Spleen (tissue), 7 donors: ENCODE results near the gene GNG14.

Experiments used
- CTCF ChIP-seq, 11 experiments: fragments of 200-600 bp in 7 of 11; fragments of 450-650 bp in 4 of 11; sonication (generic) in 4 of 11; IDR thresholded peaks in 8 of 11; conservative IDR thresholded peaks in 3 of 11; 1 replicate in 7 of 11; 2 replicates in 4 of 11; pipeline versions ENCODE4 v1.4.0 to v1.8.0; 2016 to 2021; ENCODE audit warnings: antibody characterized with exemption in 11 of 11, inconsistent platforms in 4 of 11, mild to moderate bottlenecking in 1 of 11
- POLR2A ChIP-seq, 3 donors: fragments of 450-650 bp; IDR thresholded peaks; one replicate each; pipeline ENCODE4 v1.5.1; 2017; ENCODE audit warnings: antibody characterized with exemption in 3 of 3, mild to moderate bottlenecking in 1 of 3
- POLR2AphosphoS5 ChIP-seq, 3 donors: sonication (generic); formaldehyde crosslinking; IDR thresholded peaks; one replicate each; pipeline ENCODE4 v1.5.1; 2017; ENCODE audit warnings: antibody characterized with exemption in 3 of 3
- donor health status: DM: no; HTN: no; CAD: no; lungs with moderate emphysema.
- donor health status: DM: no; HTN: no; CAD: no.
- donor health status: DM: no; HTN: no; CAD: no.

GRCh38 chr19:12665671-12666264 lies 22.0 kb upstream of the GNG14 start:
- TF ChIP-seq CTCF (IDR thresholded peaks at IDR 0.05 in 8 of 11, conservative IDR thresholded peaks at IDR 0.05 in 3 of 11) (no peak), POLR2AphosphoS5 (IDR thresholded peaks at IDR 0.05) (no peak), POLR2A (IDR thresholded peaks at IDR 0.05) (no peak)
